Fibroblast of lung (primary cell): ENCODE results near the gene ERBB4. TPM values are rescaled to one million over a fixed set of nuclear protein-coding genes. Genes with fewer than 3 reads are reported as not detected.

Experiments used
- DNase-seq, 2 donors: peaks; one replicate each; pipeline versions ENCODE4 v3.0.0 to v3.0.0-alpha.2; 2010; ENCODE audit warnings: low read depth in 2 of 2
- H2AFZ ChIP-seq: 2 replicates; pipeline ENCODE4 v1.5.1; 2012; ENCODE audit warnings: low read length, control low read depth, inconsistent platforms
- H3K27ac ChIP-seq: 2 replicates; pipeline ENCODE4 v1.5.1; 2011; ENCODE audit warnings: low read length, control low read depth; ENCODE audit not compliant: insufficient read depth
- H3K27me3 ChIP-seq: 2 replicates; pipeline ENCODE4 v1.5.1; 2011; ENCODE audit warnings: mild to moderate bottlenecking, low read length; ENCODE audit not compliant: control insufficient read depth, insufficient read depth
- H3K36me3 ChIP-seq: 2 replicates; pipeline ENCODE4 v1.5.1; 2011; ENCODE audit warnings: low read length; ENCODE audit not compliant: control insufficient read depth, insufficient read depth
- H3K4me1 ChIP-seq: 2 replicates; pipeline ENCODE4 v1.5.1; 2011; ENCODE audit warnings: low read length; ENCODE audit not compliant: control insufficient read depth, insufficient read depth; ENCODE audit errors: extremely low read depth
- H3K4me2 ChIP-seq: 2 replicates; pipeline ENCODE4 v1.5.1; 2011; ENCODE audit warnings: low read length, control low read depth; ENCODE audit not compliant: insufficient read depth; ENCODE audit errors: extremely low read depth
- H3K4me3 ChIP-seq, 4 experiments: fragments of 200-600 bp in 1 of 4; sonication (generic) in 1 of 4; replicated peaks in 1 of 4; 2 replicates each; pipeline ENCODE4 v1.5.1; 2011 to 2016; ENCODE audit warnings: low read length in 4 of 4, low read depth in 3 of 4, mild to moderate bottlenecking in 3 of 4, control low read depth in 2 of 4, inconsistent platforms in 1 of 4, mixed read lengths in 1 of 4; ENCODE audit not compliant: insufficient read depth in 1 of 4; ENCODE audit errors: control extremely low read depth in 1 of 4
- H3K79me2 ChIP-seq: 2 replicates; pipeline ENCODE4 v1.5.1; 2012; ENCODE audit warnings: mild to moderate bottlenecking, low read length, inconsistent platforms; ENCODE audit not compliant: control insufficient read depth, insufficient read depth
- H3K9ac ChIP-seq: 2 replicates; pipeline ENCODE4 v1.5.1; 2011; ENCODE audit warnings: mild to moderate bottlenecking, low read length, control low read depth; ENCODE audit not compliant: insufficient read depth
- H3K9me3 ChIP-seq: 2 replicates; pipeline ENCODE4 v1.5.1; 2012; ENCODE audit warnings: low read depth, low read length; ENCODE audit not compliant: control insufficient read depth, insufficient read depth
- H4K20me1 ChIP-seq: 2 replicates; pipeline ENCODE4 v1.5.1; 2011; ENCODE audit warnings: low read length; ENCODE audit not compliant: control insufficient read depth, insufficient read depth; ENCODE audit errors: extremely low read depth
- EZH2 ChIP-seq: IDR thresholded peaks from 2 replicates; pipeline ENCODE4 v1.5.1; 2012; ENCODE audit warnings: low read length, control low read depth, mild to moderate bottlenecking; ENCODE audit errors: missing control alignments
- polyA plus RNA-seq, 2 donors: library from polyadenylated mRNA; depleted of rRNA in 1 of 2; stranded (reverse) in 1 of 2; unstranded in 1 of 2; fragments of >200 nt; gene quantifications; 2 replicates each; pipeline ENCODE4 v1.2.1, GENCODE V29; 2011 to 2012; ENCODE audit warnings: missing spikeins in 1 of 2
- total RNA-seq: library from RNA; depleted of rRNA; stranded (reverse); fragments of >200 nt; gene quantifications from 2 replicates; pipeline ENCODE4 v1.2.1, GENCODE V29; 2014
- TF ChIP-seq, protein P1 (sequence below), 2 donors: IDR thresholded peaks in 1 of 2; conservative IDR thresholded peaks in 1 of 2; 1 replicate in 1 of 2; 2 replicates in 1 of 2; pipeline ENCODE4 v1.5.1; 2011 to 2012; ENCODE audit warnings: low read length in 2 of 2, control low read depth in 1 of 2, inconsistent platforms in 1 of 2, low read depth in 1 of 2, mild to moderate bottlenecking in 1 of 2

The ERBB4 gene
- total and polyA plus RNA-seq, 2 donors (not counting 1 experiment from before 2014, with no cell fraction given) = 0.08 to 0.17 TPM

DNA sequence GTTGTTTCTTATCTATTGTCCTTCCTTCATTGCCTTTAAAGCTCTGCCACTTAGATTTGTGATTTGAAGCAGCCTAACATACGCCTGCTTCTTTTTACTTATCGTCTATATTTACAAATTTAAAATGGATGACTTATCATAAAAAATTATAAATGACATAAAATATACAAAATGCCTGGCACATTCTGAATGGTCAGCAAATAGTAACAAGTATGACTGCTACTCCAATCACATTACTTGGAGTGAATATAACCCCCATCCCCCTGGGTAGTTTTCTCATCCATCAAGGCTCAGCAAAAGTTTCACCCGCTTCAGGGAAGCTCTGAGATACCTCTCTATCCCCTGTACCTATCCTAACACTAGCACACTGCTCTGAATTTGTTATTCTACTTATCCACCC, 708.9 kb downstream of the ERBB4 start:
- Histone ChIP-seq H4K20me1 (no peaks in the 10 kb centered on the region), H3K4me2 (no peak overlapping the region), H3K4me1 (no peaks in the 10 kb centered on the region), H3K27me3 (no peaks in the 10 kb centered on the region), H3K4me3 (no peak overlapping the region), H3K9me3 (no peaks in the 10 kb centered on the region), H3K36me3 (no peaks in the 10 kb centered on the region), H3K9ac (no peak overlapping the region), H3K79me2 (no peaks in the 10 kb centered on the region), H2AFZ (no peak overlapping the region), H3K27ac (no peak overlapping the region)
- DNase-seq = no peak
- TF ChIP-seq, protein P1, sequence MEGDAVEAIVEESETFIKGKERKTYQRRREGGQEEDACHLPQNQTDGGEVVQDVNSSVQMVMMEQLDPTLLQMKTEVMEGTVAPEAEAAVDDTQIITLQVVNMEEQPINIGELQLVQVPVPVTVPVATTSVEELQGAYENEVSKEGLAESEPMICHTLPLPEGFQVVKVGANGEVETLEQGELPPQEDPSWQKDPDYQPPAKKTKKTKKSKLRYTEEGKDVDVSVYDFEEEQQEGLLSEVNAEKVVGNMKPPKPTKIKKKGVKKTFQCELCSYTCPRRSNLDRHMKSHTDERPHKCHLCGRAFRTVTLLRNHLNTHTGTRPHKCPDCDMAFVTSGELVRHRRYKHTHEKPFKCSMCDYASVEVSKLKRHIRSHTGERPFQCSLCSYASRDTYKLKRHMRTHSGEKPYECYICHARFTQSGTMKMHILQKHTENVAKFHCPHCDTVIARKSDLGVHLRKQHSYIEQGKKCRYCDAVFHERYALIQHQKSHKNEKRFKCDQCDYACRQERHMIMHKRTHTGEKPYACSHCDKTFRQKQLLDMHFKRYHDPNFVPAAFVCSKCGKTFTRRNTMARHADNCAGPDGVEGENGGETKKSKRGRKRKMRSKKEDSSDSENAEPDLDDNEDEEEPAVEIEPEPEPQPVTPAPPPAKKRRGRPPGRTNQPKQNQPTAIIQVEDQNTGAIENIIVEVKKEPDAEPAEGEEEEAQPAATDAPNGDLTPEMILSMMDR (conservative IDR thresholded peaks at IDR 0.05 in 1 of 2, IDR thresholded peaks at IDR 0.05 in 1 of 2; ENCODE audit: low read depth in 1 of 2, low read length in 2 of 2) = no peak
- TF ChIP-seq EZH2 = no peak

DNA sequence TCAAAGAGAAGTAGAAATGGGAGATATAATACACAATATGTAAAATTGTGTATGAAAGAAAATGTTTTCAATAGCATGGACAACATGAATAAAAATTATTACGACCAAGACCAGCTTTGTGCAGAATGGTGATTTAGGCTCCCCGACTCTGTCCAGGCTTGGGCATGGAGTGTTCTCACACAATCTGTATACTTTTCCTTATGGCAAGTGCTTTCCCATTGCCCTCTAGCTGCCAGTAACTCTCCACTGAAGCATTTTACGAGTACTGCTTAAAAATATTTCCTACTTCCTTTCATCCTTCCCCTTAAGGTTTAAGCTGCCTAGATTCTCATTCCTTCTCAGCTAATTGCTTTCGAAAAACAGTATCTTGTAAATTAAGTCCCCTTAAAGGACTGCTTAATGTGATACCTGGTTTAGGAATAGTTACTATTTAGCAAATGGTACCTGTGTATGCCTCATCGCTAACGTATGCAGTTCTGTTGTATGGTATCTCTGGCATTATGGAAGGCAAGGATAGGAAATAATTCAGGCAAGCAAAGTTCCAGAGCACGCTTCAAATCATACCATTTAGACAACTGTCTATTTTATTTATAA, 714.6 kb downstream of the ERBB4 start:
- Histone ChIP-seq H2AFZ (no peak overlapping the region), H3K9ac (no peak overlapping the region), H3K79me2 (no peaks in the 10 kb centered on the region), H3K27ac (no peak overlapping the region), H3K4me1 (no peaks in the 10 kb centered on the region), H3K36me3 (no peaks in the 10 kb centered on the region), H4K20me1 (no peaks in the 10 kb centered on the region), H3K4me2 (no peak overlapping the region), H3K4me3 (no peak overlapping the region), H3K27me3 (no peaks in the 10 kb centered on the region), H3K9me3 (no peaks in the 10 kb centered on the region)
- no peak for TF ChIP-seq EZH2
- TF ChIP-seq, protein P1 (conservative IDR thresholded peaks at IDR 0.05 in 1 of 2, IDR thresholded peaks at IDR 0.05 in 1 of 2; ENCODE audit: low read depth in 1 of 2, low read length in 2 of 2) = no peak
- DNase-seq = no peak

DNA sequence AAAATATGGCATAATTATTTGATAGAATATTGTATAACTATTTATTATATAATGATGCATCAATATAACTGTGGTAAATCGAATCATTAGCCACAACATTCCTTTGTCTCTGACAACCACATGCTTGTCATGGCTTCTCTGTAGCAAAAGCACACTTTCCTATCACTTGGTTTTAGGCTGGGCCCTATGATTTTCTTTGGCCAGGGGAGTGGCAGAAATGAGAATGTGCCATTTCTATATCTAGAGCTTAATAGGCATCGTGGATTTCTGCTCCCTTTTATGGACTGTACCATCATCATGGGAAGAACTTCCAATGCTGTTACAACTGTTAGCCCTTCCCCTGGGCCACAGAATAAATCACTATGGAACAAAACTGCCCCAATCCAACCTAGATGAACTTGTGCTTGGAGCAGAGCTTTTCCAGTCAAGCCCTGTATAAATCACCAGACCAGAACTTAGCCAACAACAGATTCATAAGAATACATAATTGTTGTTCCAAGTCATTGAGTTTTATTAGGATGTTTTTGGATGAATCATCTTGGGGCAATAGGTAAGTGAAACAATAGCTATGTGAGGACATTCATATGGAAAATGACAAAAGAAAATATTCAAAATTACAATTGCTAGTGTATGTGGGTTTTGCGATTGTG, 715.8 kb downstream of the ERBB4 start:
- no peak for TF ChIP-seq EZH2
- TF ChIP-seq, protein P1 (conservative IDR thresholded peaks at IDR 0.05 in 1 of 2, IDR thresholded peaks at IDR 0.05 in 1 of 2; ENCODE audit: low read depth in 1 of 2, low read length in 2 of 2) = no peak
- Histone ChIP-seq H3K9me3 (no peaks in the 10 kb centered on the region), H3K4me2 (no peak overlapping the region), H3K27ac (no peak overlapping the region), H2AFZ (no peak overlapping the region), H3K79me2 (no peaks in the 10 kb centered on the region), H3K9ac (no peak overlapping the region), H4K20me1 (no peaks in the 10 kb centered on the region), H3K27me3 (no peaks in the 10 kb centered on the region), H3K36me3 (no peaks in the 10 kb centered on the region), H3K4me3 (no peak overlapping the region), H3K4me1 (no peaks in the 10 kb centered on the region)
- peak in 1 of 2 donors; percentile 32 for DNase-seq
